ENCODE measurements around the gene FAM163A.

Gene FAM163A

GRCh38 chr1:179753061-179753460, 10.0 kb downstream of the FAM163A start:
- DNase-seq (ENCODE audit: low read depth) = no peak

- DNase-seq (ENCODE audit: low read depth) = no peak
Observed at GRCh38 chr1:179754041-179754624, 11.0 kb downstream of the FAM163A start.

GRCh38 chr1:179757933-179758332, 14.8 kb downstream of the FAM163A start:
- no peak for DNase-seq (ENCODE audit: low read depth)

- no peak for DNase-seq (ENCODE audit: low read depth)
Observed at GRCh38 chr1:179760521-179760920, 17.4 kb downstream of the FAM163A start.

GRCh38 chr1:179761296-179761695, 18.2 kb downstream of the FAM163A start:
- no peak for DNase-seq (ENCODE audit: low read depth)

- DNase-seq (ENCODE audit: low read depth) = no peak
Observed at GRCh38 chr1:179761846-179762640, 19.0 kb downstream of the FAM163A start.

GRCh38 chr1:179767177-179767581, 24.1 kb downstream of the FAM163A start:
- no peak for DNase-seq (ENCODE audit: low read depth)

- DNase-seq (ENCODE audit: low read depth) = no peak
Observed at GRCh38 chr1:179767996-179768395, 24.9 kb downstream of the FAM163A start.

- no peak for DNase-seq (ENCODE audit: low read depth)
Observed at GRCh38 chr1:179770887-179771502, 27.9 kb downstream of the FAM163A start.

- DNase-seq (ENCODE audit: low read depth) = no peak
Observed at GRCh38 chr1:179773264-179773663, 30.2 kb downstream of the FAM163A start.

- DNase-seq (ENCODE audit: low read depth) = no peak
Observed at GRCh38 chr1:179774000-179774399, 30.9 kb downstream of the FAM163A start.

GRCh38 chr1:179774566-179774965, 31.5 kb downstream of the FAM163A start:
- no peak for DNase-seq (ENCODE audit: low read depth)

GRCh38 chr1:179775009-179775408, 31.9 kb downstream of the FAM163A start:
- DNase-seq (ENCODE audit: low read depth) = no peak

- DNase-seq (ENCODE audit: low read depth) = no peak
Observed at GRCh38 chr1:179776831-179777230, 33.7 kb downstream of the FAM163A start.

GRCh38 chr1:179777731-179778130, 34.6 kb downstream of the FAM163A start:
- no peak for DNase-seq (ENCODE audit: low read depth)

- DNase-seq (ENCODE audit: low read depth) = no peak
Observed at GRCh38 chr1:179779645-179780272, 36.7 kb downstream of the FAM163A start.

GRCh38 chr1:179781962-179782361, 38.9 kb downstream of the FAM163A start:
- no peak for DNase-seq (ENCODE audit: low read depth)

GRCh38 chr1:179785031-179785431, 41.9 kb downstream of the FAM163A start:
- DNase-seq (ENCODE audit: low read depth) = no peak

GRCh38 chr1:179785728-179786127, 42.6 kb downstream of the FAM163A start:
- no peak for DNase-seq (ENCODE audit: low read depth)

GRCh38 chr1:179786815-179787685, 44.0 kb downstream of the FAM163A start:
- DNase-seq (ENCODE audit: low read depth) = no peak

- no peak for DNase-seq (ENCODE audit: low read depth)
Observed at GRCh38 chr1:179788259-179788658, 45.2 kb downstream of the FAM163A start.

- no peak for DNase-seq (ENCODE audit: low read depth)
Observed at GRCh38 chr1:179793281-179793680, 50.2 kb downstream of the FAM163A start.

Data from activated T-cell treated with anti-CD3 and anti-CD28 coated beads for 48 hours (primary cell).